HepG2 (cell line): ENCODE measurements around the gene ANTXR1. TPM values are rescaled to one million over a fixed set of nuclear protein-coding genes. Genes with fewer than 3 reads are reported as not detected.

Experiments used
- ATAC-seq: fragments of 200-7000 bp; cut with Tn5 transposase; 3 replicates; pipeline ENCODE4 v1.9.1; 2020; ENCODE audit warnings: mild to moderate bottlenecking, moderate library complexity
- BruUV-seq: library from RNA; stranded (reverse); fragments of 400-500 nt; replicated peaks from 2 replicates; lab custom pipeline; 2021; lab: Mats Ljungman, UMichigan
- CTCF ChIA-PET: fragments of 300-600 bp; formaldehyde crosslinking; extraction: SDS; loops from one replicate; lab custom pipeline; 2021; ENCODE audit warnings: low total read pairs, inconsistent platforms, low intra/inter-chr PET ratio; lab: Yijun Ruan, JAX
- POLR2A ChIA-PET: fragments of 350-600 bp; sonication (Branson Sonifier 250); formaldehyde crosslinking; loops from one replicate; lab custom pipeline; 2020; ENCODE audit warnings: antibody characterized with exemption, inconsistent platforms; lab: Yijun Ruan, JAX
- DNase-seq: peaks from one replicate; pipeline ENCODE4 v3.0.0-alpha.2; 2015; ENCODE audit warnings: low spot score
- FAIRE-seq: peaks from 3 replicates; lab custom pipeline; 2011; peaks lifted over from hg19 to GRCh38; lab: Jason Lieb, UNC
- H2AFZ ChIP-seq: one replicate; pipeline ENCODE4 v1.6.1; 2011; ENCODE audit warnings: low read length, inconsistent platforms
- H3K27ac ChIP-seq: fragments of 300-600 bp; 3 replicates; pipeline ENCODE4 v1.8.0; 2011; ENCODE audit warnings: mixed run types, mild to moderate bottlenecking, mixed read lengths, low read length, inconsistent platforms; ENCODE audit not compliant: insufficient read depth; ENCODE audit errors: extremely low read length
- H3K27me3 ChIP-seq, 2 experiments: fragments of 200-600 bp in 1 of 2; 2 replicates in 1 of 2; 3 replicates in 1 of 2; pipeline versions ENCODE4 v1.6.0 to v1.8.0; 2011; ENCODE audit warnings: low read length in 2 of 2, mild to moderate bottlenecking in 2 of 2, moderate library complexity in 2 of 2, inconsistent platforms in 1 of 2; ENCODE audit not compliant: insufficient read depth in 2 of 2, control insufficient read depth in 1 of 2
- H3K36me3 ChIP-seq, 2 experiments: fragments of 200-600 bp in 1 of 2; replicated peaks in 1 of 2; 2 replicates in 1 of 2; 3 replicates in 1 of 2; pipeline versions ENCODE4 v1.5.1 to v1.8.0; 2011; ENCODE audit warnings: low read length in 2 of 2, inconsistent platforms in 1 of 2; ENCODE audit not compliant: insufficient read depth in 2 of 2, control insufficient read depth in 1 of 2
- H3K4me1 ChIP-seq: 2 replicates; pipeline ENCODE4 v1.5.1; 2012; ENCODE audit warnings: low read length, inconsistent platforms; ENCODE audit not compliant: insufficient read depth
- H3K4me2 ChIP-seq: 2 replicates; pipeline ENCODE4 v1.6.0; 2011; ENCODE audit warnings: low read depth, low read length, inconsistent platforms
- H3K4me3 ChIP-seq, 3 experiments: fragments of 200-600 bp in 1 of 3; sonication (generic), shearing (Covaris generic) in 1 of 3; replicated peaks in 1 of 3; 2 replicates each; pipeline ENCODE4 v1.5.1; 2011 to 2016; ENCODE audit warnings: low read length in 3 of 3, inconsistent platforms in 2 of 3, low read depth in 2 of 3, mild to moderate bottlenecking in 2 of 3, control low read depth in 1 of 3, mixed read lengths in 1 of 3; ENCODE audit not compliant: insufficient read depth in 1 of 3
- H3K79me2 ChIP-seq: one replicate; pipeline ENCODE4 v1.6.1; 2011; ENCODE audit warnings: low read length, inconsistent platforms; ENCODE audit not compliant: insufficient read depth
- H3K9ac ChIP-seq: 2 replicates; pipeline ENCODE4 v1.6.0; 2011; ENCODE audit warnings: mild to moderate bottlenecking, low read depth, low read length, inconsistent platforms; ENCODE audit not compliant: insufficient read depth
- H3K9me3 ChIP-seq: 2 replicates; pipeline ENCODE4 v1.5.1; 2012; ENCODE audit warnings: mild to moderate bottlenecking, low read length
- H4K20me1 ChIP-seq: 2 replicates; pipeline ENCODE4 v1.6.0; 2011; ENCODE audit warnings: inconsistent platforms, mild to moderate bottlenecking, low read length, moderate library complexity; ENCODE audit not compliant: insufficient read depth
- CBFB ChIP-seq: sonication (generic); formaldehyde crosslinking; IDR thresholded peaks from 2 replicates; pipeline ENCODE4 v1.4.0; 2020; ENCODE audit warnings: missing genetic modification reagents
- ETV6 ChIP-seq: sonication (generic); formaldehyde crosslinking; conservative IDR thresholded peaks from 2 replicates; pipeline ENCODE4 v1.4.0; 2020; ENCODE audit warnings: missing genetic modification reagents
- GMEB1 ChIP-seq: sonication (generic); formaldehyde crosslinking; IDR thresholded peaks from 2 replicates; pipeline ENCODE4 v1.5.1; 2020; ENCODE audit warnings: missing genetic modification reagents, mild to moderate bottlenecking, borderline replicate concordance
- HDAC2 ChIP-seq: sonication (generic); formaldehyde crosslinking; IDR thresholded peaks from 2 replicates; pipeline ENCODE4 v1.4.0; 2020; ENCODE audit warnings: missing genetic modification reagents
- MBD4 ChIP-seq: IDR thresholded peaks from 2 replicates; pipeline ENCODE4 v1.6.1; 2012; ENCODE audit warnings: low read length, inconsistent platforms, borderline replicate concordance
- MNT ChIP-seq: fragments of 450-650 bp; IDR thresholded peaks from 2 replicates; pipeline ENCODE4 v1.6.1; 2016
- NCOR1 ChIP-seq: fragments of 200-600 bp; sonication (generic); IDR thresholded peaks from 2 replicates; pipeline ENCODE4 v1.7.0; 2017; ENCODE audit warnings: antibody characterized with exemption, low read length, borderline replicate concordance
- PBX3 ChIP-seq: sonication (generic); formaldehyde crosslinking; IDR thresholded peaks from 2 replicates; pipeline ENCODE4 v1.8.1; 2023; ENCODE audit warnings: missing genetic modification reagents, inconsistent platforms, borderline replicate concordance
- SP140L ChIP-seq: sonication (generic); formaldehyde crosslinking; IDR thresholded peaks from 2 replicates; pipeline ENCODE4 v1.4.0; 2020; ENCODE audit warnings: missing genetic modification reagents, borderline replicate concordance
- SRSF4 ChIP-seq: fragments of 200-400 bp; formaldehyde crosslinking; IDR thresholded peaks from one replicate; pipeline ENCODE4 v1.6.1; 2018; ENCODE audit warnings: mild to moderate bottlenecking, low read depth, low read length, moderate library complexity; ENCODE audit not compliant: poor library complexity, severe bottlenecking
- SRSF9 ChIP-seq: fragments of 200-400 bp; formaldehyde crosslinking; IDR thresholded peaks from 2 replicates; pipeline ENCODE4 v1.6.1; 2018; ENCODE audit warnings: borderline replicate concordance, mild to moderate bottlenecking, low read depth, low read length; ENCODE audit not compliant: insufficient read depth, poor library complexity, severe bottlenecking
- TGIF2 ChIP-seq: IDR thresholded peaks from 2 replicates; pipeline ENCODE4 v1.6.1; 2016; ENCODE audit warnings: control low read depth, missing compliant biosample characterization
- ZNF337 ChIP-seq: sonication (generic); formaldehyde crosslinking; IDR thresholded peaks from 2 replicates; pipeline ENCODE4 v1.5.1; 2020; ENCODE audit warnings: missing genetic modification reagents, low read depth, mild to moderate bottlenecking, borderline replicate concordance
- ZNF749 ChIP-seq: sonication (generic); formaldehyde crosslinking; IDR thresholded peaks from 2 replicates; pipeline ENCODE4 v1.8.0; 2022; ENCODE audit warnings: mild to moderate bottlenecking, missing genetic modification reagents, moderate library complexity, borderline replicate concordance
- ZNF891 ChIP-seq: sonication (generic); formaldehyde crosslinking; IDR thresholded peaks from 2 replicates; pipeline ENCODE4 v1.5.0; 2020; ENCODE audit warnings: mild to moderate bottlenecking, missing genetic modification reagents
- WGBS: methylation state at CpG from one replicate; pipeline ENCODE4 v1.1.6; 2017; ENCODE audit warnings: low lambda C conversion rate; 5-methylcytosine and 5-hydroxymethylcytosine counted together
- in situ Hi-C: cut with HindIII; loops from 2 replicates; pipeline ENCODE4 v1.10.0; 2017; ENCODE audit warnings: low pct_unique_long_range_greater_than_20kb; ENCODE audit not compliant: extremely low pct_ligation_motif_present
- intact Hi-C: fragments of 100-400 bp; cut with micrococcal nuclease; formaldehyde crosslinking; loops from one replicate; pipeline ENCODE4 v1.10.0; 2022; ENCODE audit not compliant: unreplicated experiment
- polyA plus RNA-seq, 8 experiments: library from polyadenylated mRNA; depleted of rRNA in 3 of 8; stranded (reverse) in 7 of 8; unstranded in 1 of 8; fragments of >200 nt; fragmentation: Illumina TruSeq in 4 of 8; extraction: Trizol in 4 of 8; gene quantifications; 2 replicates each; pipeline versions ENCODE4 v1.2.1 to v1.2.3, GENCODE V29; 2011 to 2016; ENCODE audit warnings: low read depth in 4 of 8, missing spikeins in 1 of 8, mixed read lengths in 1 of 8; ENCODE audit not compliant: insufficient read depth in 1 of 8
- total RNA-seq, 5 experiments: library from RNA; depleted of rRNA; stranded (reverse); fragments of >200 nt; fragmentation: Illumina TruSeq; extraction: Trizol; gene quantifications; 2 replicates each; pipeline ENCODE4 v1.2.3, GENCODE V29; 2016; ENCODE audit warnings: low read depth in 1 of 5

The ANTXR1 gene
- total and polyA plus RNA-seq, 2 of the 13 experiments (the other 11 are each of a cell fraction or from before 2014, with no cell fraction given), result 4.5 to 12.7 TPM

GRCh38 chr2:69296421-69296820 is 283.4 kb downstream of the ANTXR1 start:
- Histone ChIP-seq H4K20me1 (no peaks in the 10 kb centered on the region), H3K4me3 (no peak overlapping the region), H2AFZ (no peak overlapping the region), H3K9me3 (no peaks in the 10 kb centered on the region), H3K27ac (no peak overlapping the region), H3K79me2 (no peaks in the 10 kb centered on the region), H3K9ac (no peak overlapping the region), H3K27me3 (no peaks in the 10 kb centered on the region), H3K4me2 (no peak overlapping the region), H3K4me1 (peaks cover 43% of the 10 kb centered on the region), H3K36me3 (peaks cover 0 to 16% of the 10 kb centered on the region in 2 experiments; a peak in 1 of 5 replicates)
- FAIRE-seq (no peak), ATAC-seq (no peak), DNase-seq (no peak)
- WGBS, result 94% methylated on average over 3 of the region's 3 CpGs
- CTCF ChIA-PET, result no interaction called here
- intact Hi-C loops, result no loop called here
- TF ChIP-seq ZNF749 (CRISPR knock-in tag), result no peak
- TF ChIP-seq MNT, result peak; percentile 67
- no TSS peak for BruUV-seq
- in situ Hi-C loops, result no loop called here
- POLR2A ChIA-PET, result no interaction called here

GRCh38 chr2:69297216-69297615 is 284.2 kb downstream of the ANTXR1 start:
- BruUV-seq, result no TSS peak
- Histone ChIP-seq H4K20me1 (no peaks in the 10 kb centered on the region), H3K79me2 (no peaks in the 10 kb centered on the region), H3K27me3 (no peaks in the 10 kb centered on the region), H3K4me1 (peaks cover 41% of the 10 kb centered on the region), H3K4me3 (no peak overlapping the region), H3K27ac (no peak overlapping the region), H3K9me3 (no peaks in the 10 kb centered on the region), H3K36me3 (peaks cover 0 to 8% of the 10 kb centered on the region in 2 experiments; a peak in 1 of 5 replicates), H3K9ac (no peak overlapping the region), H2AFZ (no peak overlapping the region), H3K4me2 (no peak overlapping the region)
- ATAC-seq (no peak), FAIRE-seq (no peak), DNase-seq (no peak)
- WGBS, result 88% methylated on average over 12 of the region's 12 CpGs
- intact Hi-C loops (no loop called here), in situ Hi-C loops (no loop called here)
- POLR2A ChIA-PET, result no interaction called here
- CTCF ChIA-PET, result no interaction called here
- no peak for TF ChIP-seq CBFB (CRISPR knock-in tag)
- no peak for TF ChIP-seq SRSF9
- TF ChIP-seq HDAC2 (CRISPR knock-in tag), result no peak
- no peak for TF ChIP-seq ETV6 (CRISPR knock-in tag)
- TF ChIP-seq PBX3 (CRISPR knock-in tag), result no peak
- no peak for TF ChIP-seq ZNF891 (CRISPR knock-in tag)
- TF ChIP-seq GMEB1, result no peak
- TF ChIP-seq SP140L, result no peak
- TF ChIP-seq SRSF4, result no peak
- TF ChIP-seq NCOR1, result no peak
- TF ChIP-seq ZNF337 (CRISPR knock-in tag), result no peak
- TF ChIP-seq TGIF2, result no peak
- TF ChIP-seq MBD4, result no peak
